LoVo (cell line): ENCODE data around the gene CCDC91.
"Not testable (repeated sequence)": the region's sequence is repeated elsewhere in the genome, so short reads cannot be mapped to it uniquely, and the experiment has no call there.

ENCODE experiments used
- DNase-seq: peaks from one replicate; pipeline ENCODE4 v3.0.0-alpha.2; 2016; ENCODE audit warnings: low spot score

CCDC91 gene

DNA sequence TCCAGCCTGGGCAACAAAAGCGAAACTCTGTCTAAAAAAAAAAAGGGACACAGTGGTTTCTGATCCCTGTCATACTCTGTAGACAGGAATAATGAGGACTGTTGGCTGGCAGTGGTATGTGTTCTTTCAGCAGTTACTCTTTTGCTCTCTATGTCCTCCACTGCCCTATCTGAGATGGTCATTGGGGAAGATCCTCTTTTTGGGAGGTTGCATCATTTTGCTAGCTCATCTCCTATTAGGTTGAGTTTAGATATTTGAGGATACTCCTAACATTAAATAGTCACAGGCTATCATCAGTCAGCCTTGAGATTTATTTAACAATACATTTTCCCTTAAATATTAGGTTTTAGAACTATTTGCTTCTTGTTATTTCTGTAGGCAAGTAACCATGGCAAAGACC is 5.9 kb upstream of the CCDC91 start:
- DNase-seq: no peak

DNA sequence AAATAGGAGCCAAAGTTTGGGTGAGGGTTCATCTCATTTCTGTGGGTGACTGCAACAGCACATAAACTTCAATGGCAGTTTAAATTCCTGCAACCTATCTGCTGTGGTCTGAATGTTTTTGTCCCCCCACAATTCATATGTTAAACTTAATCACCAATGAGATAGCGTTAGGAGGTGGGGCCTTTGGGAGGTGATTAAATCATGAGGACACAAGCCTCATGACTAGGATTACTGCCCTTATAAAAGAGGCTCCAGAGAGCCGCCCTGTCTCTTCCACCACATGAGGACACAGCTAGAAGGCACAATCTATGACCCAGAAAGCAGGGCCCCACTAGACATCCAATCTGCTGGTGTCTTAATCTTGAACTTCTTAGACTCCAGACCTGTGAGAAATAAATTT is 3.8 kb upstream of the CCDC91 start:
- no peak for DNase-seq

DNA sequence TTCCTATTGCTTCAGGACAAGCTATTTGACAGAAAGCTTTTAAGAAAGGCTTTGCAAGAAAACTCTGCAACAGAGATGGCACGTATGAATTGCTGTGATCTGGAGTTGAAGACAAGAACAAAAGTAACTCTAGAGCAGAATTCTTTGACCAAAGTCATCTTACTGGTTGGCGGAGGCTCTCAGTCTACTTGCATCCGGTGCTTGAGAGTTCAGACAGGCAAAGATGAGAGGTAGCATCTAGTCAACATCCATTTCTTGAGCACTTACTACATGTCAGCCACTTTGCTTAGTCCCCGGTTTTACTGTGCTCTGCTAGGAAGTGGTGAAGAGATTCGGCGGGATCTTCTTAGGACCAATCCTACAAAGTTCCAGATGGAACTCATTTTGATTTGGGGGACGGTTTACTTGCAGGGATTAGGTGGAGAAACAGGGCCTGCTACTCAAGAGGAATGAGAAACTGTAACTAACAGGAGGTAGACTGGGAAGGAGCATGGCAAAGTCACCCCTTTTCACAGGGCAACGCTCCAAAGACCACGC is 404 bp upstream of the CCDC91 start:
- no peak for DNase-seq

DNA sequence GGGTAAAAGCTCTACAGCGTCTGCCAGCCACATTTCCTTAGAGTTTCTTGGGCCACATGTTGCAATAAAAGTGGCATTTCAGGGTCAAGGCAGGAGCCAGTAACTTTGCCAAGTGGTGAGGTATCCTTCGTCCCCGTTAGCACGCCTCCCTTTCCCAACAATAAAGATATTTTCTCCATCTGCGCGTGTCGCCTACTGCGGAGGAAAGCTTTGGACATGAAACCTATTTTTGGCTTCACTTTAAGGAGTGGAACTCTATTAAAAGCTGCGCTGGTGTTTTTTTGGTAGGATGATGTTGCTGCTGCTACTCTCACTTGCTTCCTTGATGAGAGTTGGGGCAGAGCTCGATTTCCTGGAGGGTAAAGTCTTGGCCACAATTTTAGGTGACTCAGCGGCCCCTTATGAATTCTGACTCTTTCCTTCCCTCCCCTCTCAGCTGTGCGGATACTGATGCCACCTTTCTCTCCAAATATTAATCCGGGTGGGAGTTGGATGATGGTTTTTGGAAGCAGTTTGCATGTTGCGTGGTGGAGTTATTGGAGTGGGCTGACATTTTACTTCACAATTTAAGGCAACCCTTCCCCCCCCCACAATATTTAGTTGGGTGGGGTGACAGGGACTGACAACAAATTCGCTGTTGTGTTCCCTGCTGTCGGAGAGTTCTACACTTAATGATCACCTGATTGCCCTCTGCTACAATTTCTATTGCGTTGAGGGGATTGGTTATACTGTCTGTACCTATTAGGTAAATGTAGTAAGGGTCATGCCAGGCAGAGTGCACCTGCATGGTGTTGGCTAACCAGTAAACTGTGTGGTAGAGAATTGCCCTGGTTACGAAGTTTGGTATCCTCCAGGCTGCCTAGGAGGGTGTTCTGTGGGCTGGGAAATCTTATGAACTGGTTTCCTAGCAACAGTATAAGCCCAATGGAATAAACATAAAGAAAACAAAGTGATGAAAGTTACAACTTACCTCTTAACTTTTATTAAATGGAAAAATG is 1.1 kb downstream of the CCDC91 start:
- peak; percentile 48 for DNase-seq

DNA sequence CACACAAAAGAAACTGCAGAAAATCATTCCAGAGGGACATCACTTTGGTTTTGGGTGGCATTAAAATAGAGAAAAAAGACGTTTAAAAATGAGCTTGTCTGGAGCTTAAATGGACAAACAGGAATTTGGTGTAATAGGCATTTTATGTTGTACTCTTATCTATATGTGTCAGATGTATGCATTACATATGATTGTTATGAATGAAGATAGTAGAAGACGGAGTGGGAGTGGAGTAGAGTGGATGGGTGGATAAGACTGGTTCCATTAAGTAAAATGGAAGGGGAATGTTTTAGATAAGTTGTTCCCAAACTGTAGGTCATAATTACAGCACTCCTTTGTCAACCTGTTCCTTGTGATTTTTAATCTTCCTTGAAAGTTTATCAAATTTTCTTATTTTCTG is 1.9 kb downstream of the CCDC91 start:
- DNase-seq: no peak

DNA sequence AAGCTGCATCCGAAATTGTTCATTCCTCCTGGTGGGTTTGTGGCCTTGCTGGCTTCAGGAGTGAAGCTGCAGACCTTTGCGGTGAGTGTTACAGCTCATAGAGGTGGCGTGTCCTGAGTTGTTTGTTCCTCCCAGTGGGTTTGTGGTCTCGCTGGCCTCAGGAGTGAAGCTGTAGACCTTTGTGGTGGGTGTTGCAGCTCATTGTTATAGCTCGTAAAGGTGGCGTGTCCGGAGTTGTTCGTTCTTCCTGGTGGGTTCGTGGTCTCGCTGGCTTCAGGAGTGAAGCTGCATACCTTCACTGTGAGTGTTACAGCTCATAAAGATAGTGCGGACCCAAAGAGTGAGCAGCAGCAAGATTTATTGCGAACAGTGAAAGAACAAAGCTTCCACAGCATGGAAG is 4.4 kb downstream of the CCDC91 start:
- peak; percentile 61 for DNase-seq

DNA sequence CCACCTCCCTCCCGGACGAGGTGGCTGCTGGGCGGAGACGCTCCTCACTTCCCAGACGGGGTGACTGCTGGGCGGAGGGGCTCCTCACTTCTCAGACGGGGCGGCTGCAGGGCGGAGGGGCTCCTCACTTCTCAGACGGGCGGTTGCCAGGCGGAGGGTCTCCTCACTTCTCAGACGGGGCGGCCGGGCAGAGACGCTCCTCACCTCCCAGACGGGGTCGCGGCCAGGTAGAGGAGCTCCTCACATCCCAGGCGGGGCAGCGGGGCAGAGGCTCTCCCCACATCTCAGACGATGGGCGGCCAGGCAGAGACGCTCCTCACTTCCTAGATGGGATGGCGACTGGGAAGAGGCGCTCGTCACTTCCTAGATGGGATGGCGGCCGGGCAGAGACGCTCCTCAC is 10.9 kb downstream of the CCDC91 start:
- DNase-seq: not testable (repeated sequence)

DNA sequence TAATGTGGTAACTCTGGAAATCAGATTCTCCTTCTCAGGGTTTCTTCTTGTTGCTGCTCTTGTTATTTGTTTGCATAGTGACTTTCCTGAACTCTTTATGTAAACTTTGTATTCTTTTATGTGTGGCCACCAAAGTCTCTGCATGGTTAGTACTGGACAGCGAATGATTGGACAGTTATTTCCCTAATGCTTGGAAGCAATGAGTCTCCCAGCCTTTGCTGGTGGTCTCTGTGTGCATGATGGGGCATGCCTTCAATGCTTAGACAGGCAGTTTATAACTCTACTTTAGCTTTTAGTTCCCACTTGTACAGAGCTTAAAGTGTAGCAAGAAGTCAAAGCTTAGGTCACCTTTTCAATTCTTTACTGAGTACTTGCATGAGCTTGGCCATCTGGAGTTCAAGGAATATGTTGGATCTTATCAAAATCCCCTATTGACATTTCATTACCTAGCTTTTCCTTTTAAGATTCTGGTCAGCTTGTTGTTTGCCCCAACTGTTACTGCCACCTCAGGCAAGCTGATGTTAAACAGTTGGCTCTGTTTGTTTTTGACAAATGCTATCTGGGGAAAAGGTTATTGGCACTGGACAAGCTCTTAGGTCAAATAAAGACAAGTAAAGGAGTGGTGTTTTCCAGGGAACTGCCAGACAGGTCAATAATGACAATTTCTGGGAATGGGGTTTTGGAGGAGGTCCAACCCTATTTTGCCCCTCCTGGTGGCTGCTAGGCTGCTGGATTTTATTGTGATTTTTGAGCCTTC is 12.3 kb downstream of the CCDC91 start:
- DNase-seq: peak; percentile 24

DNA sequence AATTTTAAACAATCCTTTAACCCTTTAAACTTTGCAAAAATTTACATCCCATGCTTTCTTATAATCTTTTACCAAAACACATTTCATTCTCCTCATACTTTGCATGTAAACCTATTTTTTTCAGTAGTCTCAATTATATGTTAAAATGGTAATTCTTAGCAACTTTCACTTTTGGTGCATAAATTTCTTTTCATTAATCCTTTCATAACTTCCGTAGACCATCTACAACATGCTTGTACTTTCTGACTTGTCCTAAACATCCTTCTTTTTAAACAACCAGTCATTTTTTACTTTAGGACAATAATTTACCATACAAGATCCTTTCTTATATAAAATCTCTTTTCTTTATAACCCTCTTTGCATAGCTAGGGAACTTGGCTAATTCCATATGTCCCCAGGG is 19.5 kb downstream of the CCDC91 start:
- DNase-seq: no peak

DNA sequence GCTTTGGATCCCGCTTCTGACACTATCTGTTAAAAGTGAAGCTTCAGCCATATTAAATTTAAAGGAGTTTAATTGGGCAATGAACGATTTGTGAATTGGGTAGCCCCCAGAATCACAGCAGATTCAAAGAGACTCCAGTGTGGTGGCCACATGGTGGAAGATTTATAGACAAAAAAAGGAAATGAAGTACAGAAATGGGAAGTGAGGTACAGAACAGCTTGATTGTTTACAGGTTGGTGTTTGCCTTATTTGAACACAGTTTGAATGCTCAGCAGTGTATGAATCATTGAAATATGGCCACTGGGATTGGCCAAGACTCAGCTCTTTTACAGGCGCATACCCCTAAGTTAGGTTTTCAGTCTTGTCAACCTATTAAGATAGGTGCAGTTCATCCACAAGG is 21.9 kb downstream of the CCDC91 start:
- DNase-seq: no peak

DNA sequence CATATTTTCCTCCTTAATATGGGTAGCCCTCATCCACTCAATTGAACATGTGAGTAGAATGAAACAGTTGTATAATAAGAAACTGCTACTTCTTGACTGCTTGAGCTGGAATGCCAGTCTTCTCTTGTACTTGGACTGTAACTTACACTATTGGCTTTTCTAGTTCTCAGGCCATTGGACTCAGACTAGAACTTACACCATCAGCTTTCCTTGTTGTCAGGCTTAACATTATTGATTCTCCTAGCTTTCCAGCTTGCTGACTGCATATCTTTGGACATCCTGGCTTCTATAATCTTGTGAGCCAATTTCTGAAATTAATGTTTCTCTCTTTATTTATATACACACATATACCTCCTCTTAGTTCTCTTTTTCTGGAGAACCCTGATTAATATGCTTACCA is 24.8 kb downstream of the CCDC91 start:
- DNase-seq: no peak

DNA sequence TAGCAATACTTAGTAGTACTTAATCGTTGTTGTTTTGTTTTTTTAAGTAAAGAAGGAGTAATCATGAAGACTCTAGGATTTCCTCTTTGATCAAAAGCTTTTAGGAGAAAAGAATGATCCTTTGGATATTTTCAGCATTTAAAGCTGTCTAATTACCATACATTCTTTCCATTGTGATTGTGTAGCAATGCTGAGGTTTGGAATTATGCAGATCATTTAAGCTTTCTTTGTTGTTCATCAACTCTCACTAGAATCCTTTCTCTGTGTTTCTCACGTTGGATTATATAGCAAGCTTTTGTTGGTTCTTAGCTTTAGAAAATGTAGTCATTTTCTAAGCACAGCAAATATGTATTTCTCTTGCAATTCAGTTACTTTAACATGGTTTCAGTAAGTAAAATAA is 25.8 kb downstream of the CCDC91 start:
- DNase-seq: no peak

DNA sequence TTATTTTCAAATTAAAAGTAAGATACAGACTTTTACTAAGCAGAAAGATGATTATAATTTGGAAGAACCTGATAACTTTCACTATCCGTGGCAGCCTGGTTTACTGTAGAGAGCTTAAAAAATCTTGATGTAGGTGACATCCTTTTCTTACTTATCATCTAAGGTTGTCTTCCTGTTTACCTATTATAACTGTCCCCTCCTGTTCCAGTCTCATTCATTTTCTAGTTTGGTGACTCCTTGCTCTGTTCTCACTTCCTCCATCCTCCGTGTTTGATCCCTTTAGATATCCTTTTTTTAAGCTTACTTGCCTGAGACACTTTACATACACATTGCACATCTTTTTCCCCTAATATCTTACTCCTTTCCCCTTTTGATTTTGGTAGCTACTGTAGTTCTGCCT is 27.5 kb downstream of the CCDC91 start:
- no peak for DNase-seq

DNA sequence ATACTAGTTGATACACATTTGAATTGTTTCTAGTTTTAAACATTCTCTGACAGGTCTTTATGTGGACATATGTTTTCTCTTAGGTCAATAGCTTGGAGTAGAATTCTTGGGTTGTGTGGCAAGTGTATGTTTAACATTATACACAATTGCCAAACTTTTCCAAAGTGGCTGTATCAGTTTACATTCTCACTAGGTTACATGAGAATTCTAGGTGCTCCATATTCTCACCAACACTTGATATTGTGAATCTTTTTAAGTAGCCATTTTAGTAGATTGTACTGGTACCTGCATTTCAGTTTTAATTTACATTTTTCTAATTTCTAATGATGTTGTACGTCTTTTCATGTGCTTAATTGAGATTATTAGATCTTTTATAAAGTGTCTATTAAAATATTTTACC is 28.6 kb downstream of the CCDC91 start:
- no peak for DNase-seq

DNA sequence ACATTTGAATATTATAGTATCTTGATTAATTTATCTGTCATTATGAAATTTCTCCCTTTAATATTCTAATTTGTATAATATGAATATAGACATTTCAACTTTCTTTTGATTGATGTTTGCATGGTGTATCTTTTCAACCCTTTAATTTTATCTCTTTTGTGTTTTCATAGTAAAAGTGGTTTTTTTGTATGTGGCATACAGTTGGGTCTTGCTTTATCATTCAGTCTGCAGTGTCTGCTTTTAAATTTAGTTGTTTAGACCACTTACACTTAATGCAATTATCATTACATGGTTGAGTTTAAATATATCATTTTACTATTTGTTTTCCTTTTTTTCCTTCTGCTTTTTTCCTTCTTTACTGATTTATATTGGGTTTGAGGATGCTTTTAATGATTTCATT is 29.6 kb downstream of the CCDC91 start:
- DNase-seq: no peak

DNA sequence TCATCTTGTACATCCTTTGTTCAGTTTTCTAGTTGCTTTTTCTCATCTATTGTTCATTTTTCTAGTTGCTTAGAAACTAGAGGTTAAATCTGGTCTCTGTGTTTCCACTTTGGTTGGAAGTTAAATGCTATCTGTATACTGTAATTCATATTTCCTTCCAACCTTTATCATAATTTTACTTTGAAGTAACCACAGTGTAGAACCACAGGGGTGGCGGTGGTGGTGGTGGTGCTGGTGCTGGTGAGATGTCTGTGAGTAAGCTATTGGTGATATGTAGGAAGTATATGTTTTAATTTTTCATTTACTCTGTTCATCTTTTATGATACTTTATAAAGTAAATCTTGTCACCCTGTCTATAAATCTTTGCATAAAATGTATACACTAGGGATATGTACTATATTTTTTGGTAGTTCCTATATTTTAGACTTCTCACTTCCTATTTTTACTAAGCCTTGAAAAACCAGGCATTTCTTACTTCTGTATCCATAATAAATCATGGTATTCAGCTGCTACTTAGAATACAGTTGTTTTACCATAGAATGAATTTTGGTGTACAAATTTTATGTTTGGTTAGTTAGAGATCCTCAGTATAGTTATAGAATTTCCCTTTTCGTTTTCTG is 31.9 kb downstream of the CCDC91 start:
- no peak for DNase-seq

DNA sequence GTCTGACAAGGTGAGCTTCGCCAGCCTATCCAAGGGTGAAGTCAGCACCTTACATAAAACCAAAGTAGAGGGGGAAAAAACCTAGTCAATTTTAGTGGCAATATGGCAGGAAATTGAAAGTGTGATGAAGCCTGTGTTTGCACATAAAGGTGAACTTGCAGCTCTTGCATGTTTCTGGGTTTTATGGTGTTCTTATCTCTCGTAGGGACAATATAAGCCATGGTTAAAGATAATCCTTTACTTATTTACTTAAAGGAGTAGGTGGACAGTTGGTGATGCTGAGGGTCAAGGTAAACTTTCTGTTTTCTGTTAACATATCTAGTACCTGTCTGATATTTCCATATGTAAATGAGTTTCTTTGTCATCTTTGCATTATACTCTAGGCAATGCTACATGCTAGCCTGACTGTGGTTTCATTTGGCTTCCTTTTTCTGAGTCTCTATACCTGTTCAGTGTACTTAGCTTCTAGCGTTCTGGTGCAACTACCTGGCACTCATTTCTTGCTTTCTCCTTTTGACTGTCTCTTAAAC is 32.8 kb downstream of the CCDC91 start:
- peak; percentile 28 for DNase-seq

DNA sequence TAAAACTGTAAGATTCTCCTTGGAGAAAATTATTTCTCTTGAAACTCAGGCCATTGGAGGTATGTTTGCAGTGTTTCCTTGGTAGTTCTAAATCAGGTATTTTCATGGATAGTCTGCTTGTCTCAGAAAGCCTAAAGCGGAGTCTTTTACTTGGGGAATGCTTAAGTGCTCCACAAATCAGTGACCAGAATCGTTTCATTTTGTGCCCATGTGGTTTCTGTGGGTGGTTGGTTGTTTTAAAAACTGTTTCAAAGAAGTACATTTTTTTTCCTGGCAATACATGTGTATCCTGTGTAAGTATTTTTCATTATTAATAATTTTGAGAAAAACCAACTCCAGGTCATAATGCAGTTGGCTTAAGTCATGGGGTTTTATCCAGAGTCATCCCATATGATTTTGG is 33.6 kb downstream of the CCDC91 start:
- DNase-seq: no peak

DNA sequence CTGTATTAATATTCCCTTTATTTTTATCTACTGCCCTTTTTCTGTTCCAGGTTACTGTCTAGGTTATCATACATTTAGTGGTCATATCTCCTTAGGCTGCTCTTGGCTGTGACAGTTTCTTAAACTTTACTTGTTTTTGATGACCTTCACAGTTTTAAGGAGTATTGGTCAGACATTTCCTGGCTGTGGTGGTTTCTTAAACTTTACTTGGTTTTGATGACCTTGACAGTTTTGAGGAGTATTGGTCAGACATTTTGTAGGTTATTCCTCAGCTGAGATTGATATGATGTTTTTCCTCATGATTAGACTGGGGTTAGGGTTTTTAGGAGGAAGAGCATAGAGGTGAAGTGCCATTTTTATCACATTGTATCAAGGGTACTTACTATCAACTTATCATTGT is 36.4 kb downstream of the CCDC91 start:
- DNase-seq: no peak

DNA sequence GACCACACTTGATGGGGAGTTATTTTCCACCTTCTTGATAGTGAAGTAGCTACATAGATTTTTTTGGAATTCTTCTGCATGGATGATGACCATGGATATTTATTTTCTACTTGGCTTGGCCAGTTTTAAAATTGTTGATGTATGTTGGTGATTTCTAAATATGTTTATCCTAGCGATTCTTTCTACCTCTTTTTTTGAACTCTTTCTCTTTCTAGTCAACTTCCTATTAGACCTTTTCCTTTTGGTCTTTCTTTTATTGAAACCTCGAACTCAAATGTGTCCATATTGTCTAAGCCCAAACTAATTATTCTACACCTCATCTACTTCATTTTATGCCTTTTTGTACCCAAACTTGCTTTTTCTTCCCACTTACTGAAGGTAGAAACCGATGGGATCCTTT is 37.0 kb downstream of the CCDC91 start:
- no peak for DNase-seq

DNA sequence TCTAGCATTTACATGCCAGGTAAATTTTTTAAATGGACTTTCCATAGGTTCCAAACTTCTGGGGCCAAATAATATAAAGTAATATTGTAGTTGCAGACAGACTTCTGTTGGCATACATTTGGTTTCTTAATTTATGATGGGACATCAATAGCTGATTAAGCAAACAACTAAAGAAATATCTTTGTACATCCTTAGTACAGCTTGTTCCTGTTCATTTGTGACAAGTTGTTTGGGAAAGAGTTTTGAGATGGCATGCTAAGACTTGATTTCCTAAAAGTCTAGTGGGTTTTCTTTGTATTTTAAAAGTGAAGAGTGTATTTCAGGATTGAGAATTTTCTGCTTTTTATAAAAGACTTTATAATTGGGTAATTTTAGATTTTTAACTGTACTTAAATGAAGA is 41.0 kb downstream of the CCDC91 start:
- no peak for DNase-seq

DNA sequence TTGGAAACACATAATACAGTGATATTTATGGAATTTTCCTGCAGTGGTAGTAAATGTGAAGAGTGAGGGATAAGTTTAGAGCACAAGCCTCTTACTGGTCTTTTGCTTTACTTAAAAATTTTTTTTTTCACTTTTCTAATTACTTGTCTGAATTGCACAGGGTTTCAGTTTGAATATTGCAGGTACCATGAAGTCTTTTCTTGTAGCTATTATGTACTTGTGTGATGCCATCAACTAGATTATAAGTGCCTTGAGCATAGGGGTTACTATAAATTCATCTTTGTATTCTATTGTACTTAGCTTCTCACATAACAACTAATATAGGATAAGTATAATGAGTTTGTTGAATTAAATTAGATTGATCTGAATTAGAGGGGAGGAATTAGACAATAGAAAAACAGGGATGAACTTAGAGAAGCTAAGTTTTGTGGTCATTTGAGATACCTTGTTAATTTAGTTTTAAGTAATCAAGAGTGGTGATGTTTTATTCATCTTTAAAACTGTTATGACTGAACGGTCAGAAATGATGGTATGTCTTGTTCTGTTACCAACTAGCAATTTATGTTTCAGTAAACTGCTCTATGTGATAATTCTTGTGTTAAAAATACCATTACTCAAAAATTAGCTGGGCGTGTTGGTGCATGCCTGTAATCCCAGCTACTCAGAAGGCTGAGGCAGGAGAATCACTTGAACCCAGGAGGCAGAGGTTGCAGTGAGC is 42.1 kb downstream of the CCDC91 start:
- no peak for DNase-seq
